K562 (cell line): ENCODE measurements around the gene HPX. TPM values are rescaled to one million over a fixed set of nuclear protein-coding genes. Genes with fewer than 3 reads are reported as not detected.

Source experiments
- AFF4 ChIP-seq: sonication (generic); formaldehyde crosslinking; IDR thresholded peaks from 2 replicates; pipeline ENCODE4 v1.8.0; 2023; ENCODE audit warnings: mild to moderate bottlenecking, missing genetic modification reagents
- BRF2 ChIP-seq: IDR thresholded peaks from 3 replicates; pipeline ENCODE4 v1.6.1; 2011; ENCODE audit warnings: borderline replicate concordance, mild to moderate bottlenecking; ENCODE audit not compliant: insufficient read length, insufficient read depth
- CXXC5 ChIP-seq: fragments of 250-450 bp; sonication (Bioruptor Pico); IDR thresholded peaks from 2 replicates; pipeline ENCODE4 v1.8.0; 2022; ENCODE audit warnings: inconsistent platforms, mild to moderate bottlenecking, moderate library complexity
- HMG20B ChIP-seq: fragments of 250-450 bp; sonication (Bioruptor Pico); IDR thresholded peaks from 2 replicates; pipeline ENCODE4 v1.5.0; 2021; ENCODE audit warnings: mild to moderate bottlenecking
- IRF2 ChIP-seq: sonication (generic); formaldehyde crosslinking; IDR thresholded peaks from 2 replicates; pipeline ENCODE4 v1.8.1; 2022; ENCODE audit warnings: mild to moderate bottlenecking, missing genetic modification reagents
- MCM2 ChIP-seq: fragments of 450-650 bp; IDR thresholded peaks from 2 replicates; pipeline ENCODE4 v1.6.1; 2017; ENCODE audit warnings: low read depth, mild to moderate bottlenecking
- NCOA1 ChIP-seq: fragments of 450-650 bp; IDR thresholded peaks from 2 replicates; pipeline ENCODE4 v1.6.1; 2016; ENCODE audit warnings: low read depth
- SPI1 ChIP-seq: IDR thresholded peaks from 2 replicates; pipeline ENCODE4 v1.6.1; 2011; ENCODE audit warnings: low read depth, low read length, control low read depth, borderline replicate concordance
- TAF15 ChIP-seq: fragments of 200-400 bp; formaldehyde crosslinking; IDR thresholded peaks from 2 replicates; pipeline ENCODE4 v1.6.1; 2017; ENCODE audit warnings: mild to moderate bottlenecking, low read depth, low read length, moderate library complexity
- U2AF2 ChIP-seq: fragments of 200-400 bp; formaldehyde crosslinking; optimal IDR thresholded peaks from 2 replicates; pipeline ENCODE3; 2017; ENCODE audit warnings: low read depth, mild to moderate bottlenecking, low read length
- YY1 ChIP-seq, 3 experiments: IDR thresholded peaks; 2 replicates each; pipeline ENCODE4 v1.6.1; 2011; ENCODE audit warnings: low read length in 2 of 3, mild to moderate bottlenecking in 2 of 3, moderate library complexity in 2 of 3, borderline replicate concordance in 1 of 3, control low read depth in 1 of 3, low read depth in 1 of 3; ENCODE audit not compliant: insufficient read depth in 3 of 3, insufficient replicate concordance in 2 of 3, control insufficient read depth in 1 of 3, insufficient read length in 1 of 3; ENCODE audit errors: extremely low read depth in 1 of 3
- ZNF41 ChIP-seq: fragments of 250-450 bp; sonication (Bioruptor Pico); conservative IDR thresholded peaks from 2 replicates; pipeline ENCODE4 v1.4.0; 2020; ENCODE audit warnings: mild to moderate bottlenecking
- polyA plus RNA-seq, 8 experiments: library from polyadenylated mRNA; depleted of rRNA in 4 of 8; stranded (reverse) in 5 of 8; unstranded in 3 of 8; fragments of >200 nt; fragmentation: Nextera tagmentation in 2 of 8; fragmentation: Illumina TruSeq in 1 of 8; extraction: Ambion mirVana in 2 of 8; extraction: Trizol in 1 of 8; gene quantifications; 2 replicates each; pipeline versions ENCODE4 v1.2.1 to v1.2.3, GENCODE V29; 2011 to 2014; ENCODE audit warnings: inconsistent platforms in 1 of 8, missing spikeins in 1 of 8
- total RNA-seq, 7 experiments: library from RNA; depleted of rRNA in 6 of 7; stranded (reverse); fragments of >200 nt in 6 of 7; fragmentation: Illumina TruSeq in 2 of 7; extraction: Trizol in 2 of 7; gene quantifications; 2 replicates each; pipeline versions ENCODE4 v1.2.1 to v1.2.3, GENCODE V29; 2011 to 2021; ENCODE audit warnings: low replicate concordance in 1 of 7
- TF ChIP-seq, protein P1 (sequence below): sonication (generic); formaldehyde crosslinking; IDR thresholded peaks from 2 replicates; pipeline ENCODE4 v1.8.0; 2023; ENCODE audit warnings: mild to moderate bottlenecking, missing genetic modification reagents
- TF ChIP-seq, protein P2 (sequence below): fragments of 200-800 bp; sonication (Bioruptor generic); IDR thresholded peaks from 2 replicates; pipeline ENCODE4 v1.6.1; 2017; ENCODE audit warnings: missing genetic modification characterization, missing compliant biosample characterization
- TF ChIP-seq, protein P3 (sequence below): fragments of 450-650 bp; formaldehyde crosslinking; IDR thresholded peaks from 2 replicates; pipeline ENCODE4 v1.4.0; 2020; ENCODE audit warnings: mild to moderate bottlenecking, moderate library complexity
- TF ChIP-seq, protein P4 (sequence below): fragments of 250-450 bp; sonication (Bioruptor Pico); IDR thresholded peaks from 2 replicates; pipeline ENCODE4 v1.5.0; 2021

Gene HPX
- total and polyA plus RNA-seq, 9 of the 15 experiments (the other 6 are each of a cell fraction or from before 2014, with no cell fraction given): 0.12 to 1.2 (median 0.49) TPM; not detected in 1

GRCh38 chr11:6419009-6419631, 21.7 kb downstream of the HPX start, which contains the start of gene APBB1 (continued):
- no peak for TF ChIP-seq BRF2
- TF ChIP-seq, protein P1, sequence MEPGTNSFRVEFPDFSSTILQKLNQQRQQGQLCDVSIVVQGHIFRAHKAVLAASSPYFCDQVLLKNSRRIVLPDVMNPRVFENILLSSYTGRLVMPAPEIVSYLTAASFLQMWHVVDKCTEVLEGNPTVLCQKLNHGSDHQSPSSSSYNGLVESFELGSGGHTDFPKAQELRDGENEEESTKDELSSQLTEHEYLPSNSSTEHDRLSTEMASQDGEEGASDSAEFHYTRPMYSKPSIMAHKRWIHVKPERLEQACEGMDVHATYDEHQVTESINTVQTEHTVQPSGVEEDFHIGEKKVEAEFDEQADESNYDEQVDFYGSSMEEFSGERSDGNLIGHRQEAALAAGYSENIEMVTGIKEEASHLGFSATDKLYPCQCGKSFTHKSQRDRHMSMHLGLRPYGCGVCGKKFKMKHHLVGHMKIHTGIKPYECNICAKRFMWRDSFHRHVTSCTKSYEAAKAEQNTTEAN (CRISPR knock-in tag): no peak
- TF ChIP-seq YY1 (IDR thresholded peaks at IDR 0.05; ENCODE audit: borderline replicate concordance in 1 of 3, control insufficient read depth in 1 of 3, extremely low read depth in 1 of 3, insufficient read depth in 3 of 3, insufficient read length in 1 of 3, insufficient replicate concordance in 2 of 3, low read depth in 1 of 3, low read length in 2 of 3): peak in 2 of 3 experiments; percentile 89 to 91
- no peak for TF ChIP-seq SPI1
- TF ChIP-seq, protein P2, sequence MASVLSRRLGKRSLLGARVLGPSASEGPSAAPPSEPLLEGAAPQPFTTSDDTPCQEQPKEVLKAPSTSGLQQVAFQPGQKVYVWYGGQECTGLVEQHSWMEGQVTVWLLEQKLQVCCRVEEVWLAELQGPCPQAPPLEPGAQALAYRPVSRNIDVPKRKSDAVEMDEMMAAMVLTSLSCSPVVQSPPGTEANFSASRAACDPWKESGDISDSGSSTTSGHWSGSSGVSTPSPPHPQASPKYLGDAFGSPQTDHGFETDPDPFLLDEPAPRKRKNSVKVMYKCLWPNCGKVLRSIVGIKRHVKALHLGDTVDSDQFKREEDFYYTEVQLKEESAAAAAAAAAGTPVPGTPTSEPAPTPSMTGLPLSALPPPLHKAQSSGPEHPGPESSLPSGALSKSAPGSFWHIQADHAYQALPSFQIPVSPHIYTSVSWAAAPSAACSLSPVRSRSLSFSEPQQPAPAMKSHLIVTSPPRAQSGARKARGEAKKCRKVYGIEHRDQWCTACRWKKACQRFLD (CRISPR knock-in tag): peak; percentile 62
- no peak for TF ChIP-seq ZNF41 (CRISPR knock-in tag)
- peak; percentile 81 for TF ChIP-seq CXXC5 (CRISPR knock-in tag)
- TF ChIP-seq, protein P3, sequence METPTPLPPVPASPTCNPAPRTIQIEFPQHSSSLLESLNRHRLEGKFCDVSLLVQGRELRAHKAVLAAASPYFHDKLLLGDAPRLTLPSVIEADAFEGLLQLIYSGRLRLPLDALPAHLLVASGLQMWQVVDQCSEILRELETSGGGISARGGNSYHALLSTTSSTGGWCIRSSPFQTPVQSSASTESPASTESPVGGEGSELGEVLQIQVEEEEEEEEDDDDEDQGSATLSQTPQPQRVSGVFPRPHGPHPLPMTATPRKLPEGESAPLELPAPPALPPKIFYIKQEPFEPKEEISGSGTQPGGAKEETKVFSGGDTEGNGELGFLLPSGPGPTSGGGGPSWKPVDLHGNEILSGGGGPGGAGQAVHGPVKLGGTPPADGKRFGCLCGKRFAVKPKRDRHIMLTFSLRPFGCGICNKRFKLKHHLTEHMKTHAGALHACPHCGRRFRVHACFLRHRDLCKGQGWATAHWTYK (CRISPR knock-in tag): peak; percentile 86
- no peak for TF ChIP-seq IRF2 (CRISPR knock-in tag)
- no peak for TF ChIP-seq HMG20B (CRISPR knock-in tag)
- no peak for TF ChIP-seq AFF4 (CRISPR knock-in tag)
- no peak for TF ChIP-seq U2AF2
- TF ChIP-seq NCOA1: no peak
- no peak for TF ChIP-seq TAF15
- TF ChIP-seq MCM2: no peak
- TF ChIP-seq, protein P4, sequence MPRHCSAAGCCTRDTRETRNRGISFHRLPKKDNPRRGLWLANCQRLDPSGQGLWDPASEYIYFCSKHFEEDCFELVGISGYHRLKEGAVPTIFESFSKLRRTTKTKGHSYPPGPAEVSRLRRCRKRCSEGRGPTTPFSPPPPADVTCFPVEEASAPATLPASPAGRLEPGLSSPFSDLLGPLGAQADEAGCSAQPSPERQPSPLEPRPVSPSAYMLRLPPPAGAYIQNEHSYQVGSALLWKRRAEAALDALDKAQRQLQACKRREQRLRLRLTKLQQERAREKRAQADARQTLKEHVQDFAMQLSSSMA: no peak
